GM23338 (cell line): ENCODE data around the gene IL16.

Experiments
- CREB1 ChIP-seq: fragments of 250-450 bp; sonication (Bioruptor Pico); IDR thresholded peaks from 2 replicates; pipeline ENCODE4 v1.5.0; 2020; ENCODE audit warnings: low read depth, mild to moderate bottlenecking, moderate library complexity
- CTCF ChIP-seq, 2 experiments: fragments of 200-600 bp in 1 of 2; sonication (generic) in 1 of 2; conservative IDR thresholded peaks; 2 replicates each; pipeline versions ENCODE4 v1.5.1 to v1.6.1; 2016 to 2017; ENCODE audit warnings: antibody characterized with exemption in 2 of 2, low read depth in 2 of 2, mild to moderate bottlenecking in 2 of 2, moderate library complexity in 1 of 2
- EZH2 ChIP-seq: fragments of 200-600 bp; sonication (generic); IDR thresholded peaks from one replicate; pipeline ENCODE4 v1.8.0; 2017; ENCODE audit warnings: antibody characterized with exemption, mild to moderate bottlenecking, low read depth; ENCODE audit not compliant: unreplicated experiment
- EZH2phosphoT487 ChIP-seq: fragments of 200-600 bp; sonication (generic); IDR thresholded peaks from one replicate; pipeline ENCODE4 v1.8.1; 2018; ENCODE audit warnings: antibody characterized with exemption; ENCODE audit not compliant: unreplicated experiment
- POLR2AphosphoS5 ChIP-seq: IDR thresholded peaks from 2 replicates; pipeline ENCODE4 v1.6.1; 2016; ENCODE audit warnings: antibody characterized with exemption, low read depth
- STAT1 ChIP-seq: IDR thresholded peaks from one replicate; pipeline ENCODE4 v1.6.1; 2016; ENCODE audit warnings: antibody characterized with exemption; ENCODE audit not compliant: unreplicated experiment
- TF ChIP-seq, protein P1 (sequence below): IDR thresholded peaks from one replicate; pipeline ENCODE4 v1.6.1; 2018; ENCODE audit warnings: antibody characterized with exemption; ENCODE audit not compliant: unreplicated experiment

DNA sequence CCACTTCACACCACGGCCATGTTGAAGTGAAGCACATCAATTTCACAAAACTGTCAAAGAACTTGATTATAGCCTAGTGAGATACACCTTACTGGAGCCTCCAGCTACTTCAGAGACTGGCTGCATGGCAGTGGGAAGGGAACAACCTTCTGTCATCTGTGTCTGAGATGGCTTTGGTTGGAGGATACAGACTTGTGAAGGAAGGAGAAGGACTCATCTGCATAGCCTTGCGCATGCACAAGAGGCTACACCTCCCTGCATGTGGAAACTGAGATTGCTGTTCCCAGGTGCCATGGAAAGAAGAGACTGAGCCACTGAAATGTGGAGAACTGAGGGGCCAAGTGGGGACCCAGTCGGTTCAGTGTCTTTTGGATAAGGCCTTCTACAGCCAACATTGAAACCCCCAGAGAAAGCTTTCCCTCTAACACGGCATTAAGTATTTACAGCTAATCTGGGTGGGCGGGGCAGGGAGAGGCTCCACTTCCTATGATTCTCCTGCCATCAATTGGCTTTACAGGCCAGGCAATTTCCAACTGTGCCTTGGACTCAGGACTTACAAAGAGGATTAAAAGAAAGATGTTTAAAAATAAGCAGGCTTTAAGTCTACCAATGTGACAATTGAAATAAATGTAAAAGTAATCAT, 58.8 kb downstream of the IL16 start:
- TF ChIP-seq CTCF (conservative IDR thresholded peaks at IDR 0.05; ENCODE audit: low read depth in 2 of 2): no peak
- no peak for TF ChIP-seq EZH2
- no peak for TF ChIP-seq POLR2AphosphoS5
- TF ChIP-seq, protein P1, sequence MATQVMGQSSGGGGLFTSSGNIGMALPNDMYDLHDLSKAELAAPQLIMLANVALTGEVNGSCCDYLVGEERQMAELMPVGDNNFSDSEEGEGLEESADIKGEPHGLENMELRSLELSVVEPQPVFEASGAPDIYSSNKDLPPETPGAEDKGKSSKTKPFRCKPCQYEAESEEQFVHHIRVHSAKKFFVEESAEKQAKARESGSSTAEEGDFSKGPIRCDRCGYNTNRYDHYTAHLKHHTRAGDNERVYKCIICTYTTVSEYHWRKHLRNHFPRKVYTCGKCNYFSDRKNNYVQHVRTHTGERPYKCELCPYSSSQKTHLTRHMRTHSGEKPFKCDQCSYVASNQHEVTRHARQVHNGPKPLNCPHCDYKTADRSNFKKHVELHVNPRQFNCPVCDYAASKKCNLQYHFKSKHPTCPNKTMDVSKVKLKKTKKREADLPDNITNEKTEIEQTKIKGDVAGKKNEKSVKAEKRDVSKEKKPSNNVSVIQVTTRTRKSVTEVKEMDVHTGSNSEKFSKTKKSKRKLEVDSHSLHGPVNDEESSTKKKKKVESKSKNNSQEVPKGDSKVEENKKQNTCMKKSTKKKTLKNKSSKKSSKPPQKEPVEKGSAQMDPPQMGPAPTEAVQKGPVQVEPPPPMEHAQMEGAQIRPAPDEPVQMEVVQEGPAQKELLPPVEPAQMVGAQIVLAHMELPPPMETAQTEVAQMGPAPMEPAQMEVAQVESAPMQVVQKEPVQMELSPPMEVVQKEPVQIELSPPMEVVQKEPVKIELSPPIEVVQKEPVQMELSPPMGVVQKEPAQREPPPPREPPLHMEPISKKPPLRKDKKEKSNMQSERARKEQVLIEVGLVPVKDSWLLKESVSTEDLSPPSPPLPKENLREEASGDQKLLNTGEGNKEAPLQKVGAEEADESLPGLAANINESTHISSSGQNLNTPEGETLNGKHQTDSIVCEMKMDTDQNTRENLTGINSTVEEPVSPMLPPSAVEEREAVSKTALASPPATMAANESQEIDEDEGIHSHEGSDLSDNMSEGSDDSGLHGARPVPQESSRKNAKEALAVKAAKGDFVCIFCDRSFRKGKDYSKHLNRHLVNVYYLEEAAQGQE: no peak
- no peak for TF ChIP-seq STAT1
- no peak for TF ChIP-seq EZH2phosphoT487
- TF ChIP-seq CREB1 (CRISPR knock-in tag): no peak
